A673 (cell line): ENCODE data around the gene SYS1.

ENCODE experiments used
- EZH2 ChIP-seq: fragments of 200-600 bp; sonication (generic); IDR thresholded peaks from 2 replicates; pipeline ENCODE4 v1.6.1; 2017; ENCODE audit warnings: borderline replicate concordance, low read depth, mild to moderate bottlenecking, mixed read lengths, antibody characterized with exemption, low read length; ENCODE audit not compliant: poor library complexity, severe bottlenecking
- TF ChIP-seq, protein P1 (sequence below): fragments of 300-800, 200-600 bp; sonication (generic); conservative IDR thresholded peaks from 2 replicates; pipeline ENCODE4 v1.5.1; 2017; ENCODE audit warnings: low read depth, mild to moderate bottlenecking, antibody characterized with exemption, low read length, moderate library complexity, mixed read lengths

DNA sequence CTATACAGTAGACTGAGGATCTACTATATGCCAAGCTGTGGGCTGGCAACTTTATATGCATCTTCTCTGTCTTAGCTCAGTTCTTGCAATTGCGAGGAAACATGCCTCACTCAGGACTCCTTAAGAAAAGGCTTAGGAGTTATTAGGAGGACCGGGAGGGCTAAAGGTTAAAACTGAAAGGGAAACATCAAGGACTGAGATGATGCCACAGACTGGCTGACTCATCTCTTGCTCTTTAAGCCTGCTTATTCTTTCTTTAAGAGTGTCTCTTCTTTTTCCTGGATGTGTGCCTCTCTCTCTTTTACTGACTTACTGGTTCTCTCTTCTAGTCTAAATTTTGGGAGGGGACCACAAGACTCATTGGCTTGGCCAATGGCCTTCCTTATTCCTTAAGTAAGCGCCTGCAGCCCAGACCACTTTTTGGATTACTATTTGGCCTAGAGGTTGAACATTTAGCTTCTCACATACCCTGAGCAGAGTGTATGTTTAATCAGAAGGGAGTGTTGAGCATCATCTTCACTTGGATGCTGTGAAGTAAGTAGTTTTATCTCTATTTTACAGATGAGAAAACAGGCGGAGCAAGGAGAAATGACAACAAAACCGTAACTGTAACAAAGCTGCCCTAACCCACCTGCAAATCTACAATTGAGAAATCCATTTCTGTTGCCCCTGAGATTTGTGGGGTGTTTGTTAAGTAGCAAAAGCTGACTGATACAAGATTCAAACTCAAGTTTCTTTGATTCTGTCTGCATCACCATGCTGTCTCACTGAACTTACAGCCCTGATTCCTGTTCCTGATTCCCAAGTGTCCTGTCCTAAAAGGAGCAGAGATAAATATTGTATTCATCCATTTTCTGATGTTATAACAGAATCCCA is 7.5 kb upstream of the SYS1 start:
- TF ChIP-seq, protein P1, sequence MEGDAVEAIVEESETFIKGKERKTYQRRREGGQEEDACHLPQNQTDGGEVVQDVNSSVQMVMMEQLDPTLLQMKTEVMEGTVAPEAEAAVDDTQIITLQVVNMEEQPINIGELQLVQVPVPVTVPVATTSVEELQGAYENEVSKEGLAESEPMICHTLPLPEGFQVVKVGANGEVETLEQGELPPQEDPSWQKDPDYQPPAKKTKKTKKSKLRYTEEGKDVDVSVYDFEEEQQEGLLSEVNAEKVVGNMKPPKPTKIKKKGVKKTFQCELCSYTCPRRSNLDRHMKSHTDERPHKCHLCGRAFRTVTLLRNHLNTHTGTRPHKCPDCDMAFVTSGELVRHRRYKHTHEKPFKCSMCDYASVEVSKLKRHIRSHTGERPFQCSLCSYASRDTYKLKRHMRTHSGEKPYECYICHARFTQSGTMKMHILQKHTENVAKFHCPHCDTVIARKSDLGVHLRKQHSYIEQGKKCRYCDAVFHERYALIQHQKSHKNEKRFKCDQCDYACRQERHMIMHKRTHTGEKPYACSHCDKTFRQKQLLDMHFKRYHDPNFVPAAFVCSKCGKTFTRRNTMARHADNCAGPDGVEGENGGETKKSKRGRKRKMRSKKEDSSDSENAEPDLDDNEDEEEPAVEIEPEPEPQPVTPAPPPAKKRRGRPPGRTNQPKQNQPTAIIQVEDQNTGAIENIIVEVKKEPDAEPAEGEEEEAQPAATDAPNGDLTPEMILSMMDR, result no peak
- TF ChIP-seq EZH2, result no peak
